PC-3 (cell line): ENCODE results near the gene ITPRID2.

Experiments
- CTCF ChIP-seq: fragments of 300-600 bp; sonication (generic); conservative IDR thresholded peaks from 2 replicates; pipeline ENCODE4 v1.5.1; 2017; ENCODE audit warnings: antibody characterized with exemption, low read depth, mild to moderate bottlenecking, low read length
- EZH2phosphoT487 ChIP-seq: fragments of 300-600 bp; sonication (generic); IDR thresholded peaks from 2 replicates; pipeline ENCODE4 v1.6.1; 2018; ENCODE audit warnings: mild to moderate bottlenecking, antibody characterized with exemption, low read length, borderline replicate concordance

DNA sequence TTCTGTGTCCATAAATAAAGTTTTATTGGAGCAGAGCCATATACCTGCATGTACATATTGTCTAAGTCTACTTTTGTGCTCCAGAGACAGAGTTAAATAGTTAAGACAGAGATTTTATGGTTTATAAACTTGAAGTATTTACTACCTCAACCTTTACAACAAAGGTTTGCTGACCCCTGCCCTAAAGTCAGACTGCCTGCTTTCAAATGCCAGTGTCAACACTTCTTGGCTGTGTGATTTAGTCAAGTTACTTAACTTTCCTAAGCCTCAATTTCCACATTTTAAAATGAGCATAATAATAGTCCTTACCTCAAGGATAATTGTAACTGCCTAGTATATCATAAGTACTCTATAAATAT lies 44.4 kb upstream of the ITPRID2 start:
- TF ChIP-seq CTCF (no peak), EZH2phosphoT487 (no peak)
